Measurements from ENCODE around the gene JMJD1C.

DNA sequence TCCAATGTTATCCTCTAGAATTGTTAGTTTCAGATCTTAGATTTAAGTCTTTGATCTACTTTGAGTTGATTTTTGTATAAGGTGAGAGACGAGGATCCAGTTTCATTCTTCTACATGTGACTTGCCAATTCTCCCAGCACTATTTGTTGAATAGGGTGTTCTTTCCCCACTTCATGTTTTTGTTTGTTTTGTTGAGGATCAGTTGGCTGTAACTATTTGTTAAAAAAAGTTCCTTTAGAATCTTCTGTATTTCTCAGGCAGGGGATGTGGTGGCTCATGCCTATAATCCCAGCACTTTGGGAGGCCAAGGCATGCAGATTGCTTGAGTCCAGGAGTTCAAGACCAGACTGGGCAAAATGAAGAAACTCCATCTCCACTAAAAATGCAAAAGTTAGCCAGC is 151.8 kb downstream of the JMJD1C start:
- TF ChIP-seq, protein P1, sequence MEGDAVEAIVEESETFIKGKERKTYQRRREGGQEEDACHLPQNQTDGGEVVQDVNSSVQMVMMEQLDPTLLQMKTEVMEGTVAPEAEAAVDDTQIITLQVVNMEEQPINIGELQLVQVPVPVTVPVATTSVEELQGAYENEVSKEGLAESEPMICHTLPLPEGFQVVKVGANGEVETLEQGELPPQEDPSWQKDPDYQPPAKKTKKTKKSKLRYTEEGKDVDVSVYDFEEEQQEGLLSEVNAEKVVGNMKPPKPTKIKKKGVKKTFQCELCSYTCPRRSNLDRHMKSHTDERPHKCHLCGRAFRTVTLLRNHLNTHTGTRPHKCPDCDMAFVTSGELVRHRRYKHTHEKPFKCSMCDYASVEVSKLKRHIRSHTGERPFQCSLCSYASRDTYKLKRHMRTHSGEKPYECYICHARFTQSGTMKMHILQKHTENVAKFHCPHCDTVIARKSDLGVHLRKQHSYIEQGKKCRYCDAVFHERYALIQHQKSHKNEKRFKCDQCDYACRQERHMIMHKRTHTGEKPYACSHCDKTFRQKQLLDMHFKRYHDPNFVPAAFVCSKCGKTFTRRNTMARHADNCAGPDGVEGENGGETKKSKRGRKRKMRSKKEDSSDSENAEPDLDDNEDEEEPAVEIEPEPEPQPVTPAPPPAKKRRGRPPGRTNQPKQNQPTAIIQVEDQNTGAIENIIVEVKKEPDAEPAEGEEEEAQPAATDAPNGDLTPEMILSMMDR (IDR thresholded peaks at IDR 0.05), result no peak
- TF ChIP-seq EZH2 (IDR thresholded peaks at IDR 0.05) (no peak), EZH2phosphoT487 (IDR thresholded peaks at IDR 0.05) (no peak)
